ENCODE results near the gene FAM120A. TPM values are rescaled to one million over a fixed set of nuclear protein-coding genes. Genes with fewer than 3 reads are reported as not detected.

Gene FAM120A
- total RNA-seq, 5 donors from 2014 or later (not counting 1 experiment from before 2014, with no cell fraction given), result 76.0 to 96.3 (median 93.5) TPM

DNA sequence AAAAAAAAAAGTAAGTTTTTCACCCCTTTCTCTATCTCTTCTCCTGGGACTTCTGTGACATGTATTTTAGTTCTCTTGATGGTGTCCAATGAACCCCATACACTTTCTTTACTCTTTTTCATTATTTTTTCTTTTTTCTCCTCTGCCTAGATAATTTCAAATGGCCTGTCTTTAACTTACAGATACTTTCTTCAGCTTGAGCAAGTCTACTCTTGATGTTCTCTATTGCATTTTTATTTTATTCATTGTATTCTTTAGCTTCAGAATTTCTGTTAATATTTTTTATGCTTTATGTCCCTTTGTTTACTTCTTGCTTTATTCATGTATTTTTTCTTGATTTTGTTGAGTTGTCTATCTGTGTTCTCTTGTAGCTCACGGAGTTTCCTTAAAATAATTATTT lies 32.5 kb upstream of the FAM120A start:
- Mint-ChIP-seq H3K36me3 (peaks cover 8% of the 10 kb centered on the region), H3K9me3 (peaks cover 0 to 13% (median 7%) of the 10 kb centered on the region in 3 donors), H3K27me3 (peaks cover 5 to 22% of the 10 kb centered on the region in 2 donors), H3K27ac (no peak overlapping the region), H3K4me3 (no peak overlapping the region), H3K4me1 (no peaks in the 10 kb centered on the region)
- Histone ChIP-seq H3K4me3 (ENCODE audit: control insufficient read depth in 1 of 2, extremely low read depth in 1 of 2, low read length in 1 of 2) (no peak overlapping the region), H3K36me3 (ENCODE audit: control insufficient read depth in 2 of 2, extremely low read depth in 1 of 2, insufficient read depth in 1 of 2, low read length in 1 of 2) (no peaks in the 10 kb centered on the region), H3K27ac (ENCODE audit: low read length) (no peak overlapping the region), H3K9me3 (no peaks in the 10 kb centered on the region), H3K27me3 (replicated peaks in 1 of 2; ENCODE audit: control insufficient read depth in 2 of 2, extremely low read depth in 1 of 2, insufficient read depth in 2 of 2, low read length in 1 of 2) (peaks cover 0 to 17% of the 10 kb centered on the region in 2 experiments), H3K4me1 (ENCODE audit: control insufficient read depth in 1 of 2, extremely low read depth in 1 of 2, insufficient read depth in 2 of 2, low read length in 2 of 2) (no peaks in the 10 kb centered on the region)
- DNase-seq, result no peak
- WGBS (ENCODE audit: insufficient coverage), result no CpG with 5 or more reads among the region's 1 CpG
- ChIA-PET CTCF (interaction anchor here in 1 of 2 donors (0.6 kb wide), 1 partner anchor 11 kb away, joined by 3 read pairs; no protein-coding TSS in a partner anchor), POLR2A (no interaction called here)
- no peak for ATAC-seq (replicated peaks in 1 of 4)

DNA sequence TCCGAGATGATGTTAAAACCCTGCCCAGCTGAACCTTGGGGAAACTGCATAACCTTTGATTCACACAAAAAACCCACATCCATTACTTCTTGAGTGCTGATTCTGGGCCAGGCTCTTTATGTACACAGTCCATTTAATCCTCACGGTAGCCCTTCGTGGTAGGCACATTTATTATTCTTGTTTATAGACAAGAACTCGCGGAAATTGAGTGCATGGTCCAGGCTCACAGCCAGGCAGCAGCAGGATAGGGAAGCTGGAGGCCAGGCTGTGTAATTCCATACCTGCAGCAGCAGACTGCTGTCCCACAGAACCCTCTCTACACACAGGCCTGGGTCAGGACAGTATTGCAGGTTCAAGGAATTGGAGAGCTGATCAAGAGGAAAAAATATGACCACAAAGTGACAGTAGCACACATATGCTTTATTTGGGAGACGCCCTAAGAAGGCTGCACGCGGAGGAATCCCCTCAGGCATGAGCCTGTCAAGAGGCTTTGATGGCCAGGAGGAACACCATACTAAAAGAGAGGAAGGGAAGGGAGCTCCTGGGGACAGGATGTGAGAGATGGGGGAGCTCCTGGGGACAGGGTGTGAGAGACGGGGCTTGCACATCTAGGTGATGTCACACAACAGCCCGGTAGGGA lies 28.4 kb upstream of the FAM120A start:
- H3K27me3 ChIP-seq (replicated peaks in 1 of 2; ENCODE audit: control insufficient read depth in 2 of 2, extremely low read depth in 1 of 2, insufficient read depth in 2 of 2, low read length in 1 of 2), result peaks cover 0 to 6% of the 10 kb centered on the region in 2 experiments
- CTCF ChIA-PET, result no interaction called here
- no peaks in the 10 kb centered on the region for H3K4me1 Mint-ChIP-seq
- H3K27ac ChIP-seq (ENCODE audit: low read length), result no peak overlapping the region
- ATAC-seq (replicated peaks in 1 of 4) (no peak), DNase-seq (no peak)
- H3K36me3 ChIP-seq (ENCODE audit: control insufficient read depth in 2 of 2, extremely low read depth in 1 of 2, insufficient read depth in 1 of 2, low read length in 1 of 2), result no peaks in the 10 kb centered on the region
- POLR2A ChIA-PET, result no interaction called here
- H3K4me3 Mint-ChIP-seq, result no peak overlapping the region
- no peak overlapping the region for H3K27ac Mint-ChIP-seq
- H3K27me3 Mint-ChIP-seq, result peaks cover 16 to 21% of the 10 kb centered on the region in 2 donors
- H3K9me3 ChIP-seq, result no peaks in the 10 kb centered on the region
- no peaks in the 10 kb centered on the region for H3K4me1 ChIP-seq (ENCODE audit: control insufficient read depth in 1 of 2, extremely low read depth in 1 of 2, insufficient read depth in 2 of 2, low read length in 2 of 2)
- WGBS (ENCODE audit: insufficient coverage), result 73% methylated on average over 5 of the region's 10 CpGs
- no peak overlapping the region for H3K4me3 ChIP-seq (ENCODE audit: control insufficient read depth in 1 of 2, extremely low read depth in 1 of 2, low read length in 1 of 2)
- H3K9me3 Mint-ChIP-seq, result peaks cover 0 to 7% (median 7%) of the 10 kb centered on the region in 3 donors
- H3K36me3 Mint-ChIP-seq, result peaks cover 4% of the 10 kb centered on the region

DNA sequence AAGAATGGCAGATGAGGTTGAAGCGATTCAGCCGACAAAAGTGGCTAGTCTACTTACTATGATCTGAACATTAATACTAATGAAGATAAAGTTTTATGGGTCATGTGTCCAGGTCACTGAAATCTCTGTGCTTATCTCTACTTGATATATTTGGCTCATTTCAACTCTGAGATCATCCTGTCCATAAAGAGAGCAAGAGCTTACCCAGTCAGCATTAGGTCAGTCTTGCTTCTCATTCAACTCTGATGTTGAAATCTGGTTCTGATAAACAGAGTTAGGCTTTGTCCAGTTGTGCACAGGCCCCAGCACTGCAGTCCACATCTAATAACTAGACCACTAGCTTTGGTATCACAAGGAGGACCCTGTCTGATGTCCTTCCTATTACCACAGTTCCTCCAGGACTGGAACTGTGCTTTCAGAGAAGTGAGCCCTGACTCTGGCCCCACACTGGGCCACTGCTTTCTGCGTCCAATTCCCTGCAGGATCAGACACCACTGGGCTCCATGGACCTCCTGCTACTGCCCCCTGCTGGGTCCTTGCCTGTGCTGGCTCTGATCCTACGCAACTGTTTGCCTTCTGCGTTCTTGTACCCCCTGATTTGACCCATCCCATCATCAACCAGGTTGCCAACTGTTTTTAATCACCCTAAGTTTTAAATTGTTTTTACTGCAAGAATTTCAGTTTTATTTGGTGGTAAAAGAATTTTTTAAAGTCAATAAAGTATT lies 23.7 kb upstream of the FAM120A start:
- Mint-ChIP-seq H3K4me1 (no peaks in the 10 kb centered on the region), H3K27me3 (peaks cover 16 to 21% of the 10 kb centered on the region in 2 donors), H3K36me3 (no peaks in the 10 kb centered on the region), H3K9me3 (no peaks in the 10 kb centered on the region), H3K4me3 (no peak overlapping the region), H3K27ac (no peak overlapping the region)
- no peaks in the 10 kb centered on the region for H3K36me3 ChIP-seq (ENCODE audit: control insufficient read depth in 2 of 2, extremely low read depth in 1 of 2, insufficient read depth in 1 of 2, low read length in 1 of 2)
- POLR2A ChIA-PET, result no interaction called here
- peaks cover 0 to 10% of the 10 kb centered on the region in 2 experiments for H3K27me3 ChIP-seq (replicated peaks in 1 of 2; ENCODE audit: control insufficient read depth in 2 of 2, extremely low read depth in 1 of 2, insufficient read depth in 2 of 2, low read length in 1 of 2)
- H3K27ac ChIP-seq (ENCODE audit: low read length), result no peak overlapping the region
- 64% methylated on average over 1 of the region's 5 CpGs for WGBS (ENCODE audit: insufficient coverage)
- H3K9me3 ChIP-seq, result no peaks in the 10 kb centered on the region
- CTCF ChIA-PET, result no interaction called here
- no peak overlapping the region for H3K4me3 ChIP-seq (ENCODE audit: control insufficient read depth in 1 of 2, extremely low read depth in 1 of 2, low read length in 1 of 2)
- H3K4me1 ChIP-seq (ENCODE audit: control insufficient read depth in 1 of 2, extremely low read depth in 1 of 2, insufficient read depth in 2 of 2, low read length in 2 of 2), result peaks cover 0 to 3% of the 10 kb centered on the region in 2 experiments
- ATAC-seq (replicated peaks in 1 of 4) (no peak), DNase-seq (no peak)

DNA sequence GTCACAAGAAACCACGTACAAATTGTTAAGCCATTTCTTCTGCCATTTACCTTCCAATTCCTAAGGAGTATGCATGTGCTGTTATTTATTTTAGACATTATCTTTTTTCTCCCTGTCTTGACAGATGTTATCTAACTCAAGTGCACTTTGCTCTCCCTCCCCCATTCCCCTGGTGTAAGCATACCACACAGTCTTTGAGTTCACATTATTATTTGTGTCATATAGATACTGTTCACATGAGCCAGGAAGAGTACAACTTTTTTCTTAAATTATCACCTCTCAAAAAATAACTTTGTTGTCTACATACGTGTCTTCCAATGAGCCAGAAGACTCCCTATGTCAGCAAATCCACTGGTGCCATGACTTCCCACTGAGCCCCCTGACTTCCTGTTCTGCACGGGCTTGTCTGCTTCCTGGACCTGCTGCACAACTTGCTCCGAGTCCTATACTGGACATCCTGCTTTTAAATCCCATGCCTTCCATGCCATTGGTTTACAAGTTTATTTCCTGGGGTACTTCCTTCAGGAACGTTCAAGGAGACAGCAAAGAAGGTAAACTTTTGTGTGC lies 19.9 kb upstream of the FAM120A start:
- peaks cover 0 to 2% of the 10 kb centered on the region in 2 donors for H3K36me3 ChIP-seq (ENCODE audit: control insufficient read depth in 2 of 2, extremely low read depth in 1 of 2, insufficient read depth in 1 of 2, low read length in 1 of 2)
- Mint-ChIP-seq H3K27ac (no peak overlapping the region), H3K27me3 (peaks cover 8 to 13% of the 10 kb centered on the region in 2 donors), H3K9me3 (no peaks in the 10 kb centered on the region), H3K4me1 (no peaks in the 10 kb centered on the region), H3K36me3 (peaks cover 5% of the 10 kb centered on the region), H3K4me3 (no peak overlapping the region)
- no peak overlapping the region for H3K4me3 ChIP-seq (ENCODE audit: control insufficient read depth in 1 of 2, extremely low read depth in 1 of 2, low read length in 1 of 2)
- H3K4me1 ChIP-seq (ENCODE audit: control insufficient read depth in 1 of 2, extremely low read depth in 1 of 2, insufficient read depth in 2 of 2, low read length in 2 of 2), result peaks cover 0 to 3% of the 10 kb centered on the region in 2 experiments
- H3K27me3 ChIP-seq (replicated peaks in 1 of 2; ENCODE audit: control insufficient read depth in 2 of 2, extremely low read depth in 1 of 2, insufficient read depth in 2 of 2, low read length in 1 of 2), result peaks cover 0 to 10% of the 10 kb centered on the region in 2 experiments
- POLR2A ChIA-PET, result no interaction called here
- no peak overlapping the region for H3K27ac ChIP-seq (ENCODE audit: low read length)
- 36% methylated on average over 4 of the region's 5 CpGs for WGBS (ENCODE audit: insufficient coverage)
- CTCF ChIA-PET, result no interaction called here
- H3K9me3 ChIP-seq, result no peaks in the 10 kb centered on the region
- DNase-seq (no peak), ATAC-seq (replicated peaks in 1 of 4) (no peak)

DNA sequence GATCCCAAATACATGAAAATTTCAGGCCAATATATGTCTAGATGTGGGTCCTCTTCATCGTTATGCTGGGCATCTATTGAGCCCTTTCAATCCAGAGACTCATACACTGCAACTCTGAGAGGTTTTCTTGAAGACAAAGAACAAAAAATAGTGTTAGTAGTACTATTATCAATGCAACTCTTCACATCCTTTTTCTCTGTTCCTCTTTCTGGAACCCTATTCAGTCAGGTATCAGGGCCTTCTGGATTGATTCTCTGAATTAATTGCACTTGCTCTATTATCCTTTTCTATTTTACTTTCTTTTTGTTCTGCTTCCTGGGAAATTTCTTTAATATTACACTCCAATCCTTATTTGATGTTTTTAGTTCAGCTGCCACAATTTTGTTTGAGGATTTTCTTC lies 18.5 kb upstream of the FAM120A start:
- Histone ChIP-seq H3K9me3 (no peaks in the 10 kb centered on the region), H3K4me1 (ENCODE audit: control insufficient read depth in 1 of 2, extremely low read depth in 1 of 2, insufficient read depth in 2 of 2, low read length in 2 of 2) (peaks cover 0 to 3% of the 10 kb centered on the region in 2 experiments), H3K27me3 (replicated peaks in 1 of 2; ENCODE audit: control insufficient read depth in 2 of 2, extremely low read depth in 1 of 2, insufficient read depth in 2 of 2, low read length in 1 of 2) (peaks cover 0 to 10% of the 10 kb centered on the region in 2 experiments), H3K36me3 (ENCODE audit: control insufficient read depth in 2 of 2, extremely low read depth in 1 of 2, insufficient read depth in 1 of 2, low read length in 1 of 2) (peaks cover 0 to 2% of the 10 kb centered on the region in 2 donors), H3K4me3 (ENCODE audit: control insufficient read depth in 1 of 2, extremely low read depth in 1 of 2, low read length in 1 of 2) (no peak overlapping the region), H3K27ac (ENCODE audit: low read length) (no peak overlapping the region)
- no CpG with 5 or more reads among the region's 1 CpG for WGBS (ENCODE audit: insufficient coverage)
- no peaks in the 10 kb centered on the region for H3K9me3 Mint-ChIP-seq
- ChIA-PET POLR2A (interaction anchor here in 1 of 2 donors (0.7 kb wide), 1 partner anchor 600 kb away, joined by 3 read pairs; no protein-coding TSS in a partner anchor), CTCF (no interaction called here)
- DNase-seq (no peak), ATAC-seq (replicated peaks in 1 of 4) (no peak)
- no peaks in the 10 kb centered on the region for H3K4me1 Mint-ChIP-seq
- H3K27ac Mint-ChIP-seq, result no peak overlapping the region
- H3K36me3 Mint-ChIP-seq, result peaks cover 10% of the 10 kb centered on the region
- peaks cover 0 to 9% of the 10 kb centered on the region in 2 donors for H3K27me3 Mint-ChIP-seq
- H3K4me3 Mint-ChIP-seq, result no peak overlapping the region

DNA sequence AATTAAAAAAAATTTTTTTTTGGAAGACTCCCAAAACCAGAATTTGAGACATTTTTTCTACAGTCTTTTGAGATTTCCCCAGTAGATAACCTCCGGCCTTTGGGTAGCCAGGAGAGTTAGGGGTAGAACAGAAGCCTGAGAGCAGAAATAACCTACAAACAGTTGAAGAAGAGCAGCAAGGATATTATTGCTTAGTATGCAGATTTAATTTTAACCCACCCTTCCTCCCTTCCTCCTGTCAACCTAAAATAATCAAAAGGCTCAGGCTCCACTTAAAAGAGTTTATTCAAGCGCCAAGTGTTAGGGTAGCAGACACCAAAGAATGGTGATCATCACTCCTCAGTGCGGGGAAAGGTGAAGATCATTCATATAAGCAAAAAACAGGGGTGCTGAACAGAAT lies 17.4 kb upstream of the FAM120A start:
- Mint-ChIP-seq H3K4me1 (no peaks in the 10 kb centered on the region), H3K36me3 (peaks cover 15% of the 10 kb centered on the region), H3K27me3 (peaks cover 0 to 5% of the 10 kb centered on the region in 2 donors), H3K4me3 (no peak overlapping the region), H3K9me3 (no peaks in the 10 kb centered on the region), H3K27ac (no peak overlapping the region)
- no peak for DNase-seq
- Histone ChIP-seq H3K27ac (ENCODE audit: low read length) (no peak overlapping the region), H3K27me3 (replicated peaks in 1 of 2; ENCODE audit: control insufficient read depth in 2 of 2, extremely low read depth in 1 of 2, insufficient read depth in 2 of 2, low read length in 1 of 2) (peaks cover 0 to 9% of the 10 kb centered on the region in 2 experiments), H3K9me3 (no peaks in the 10 kb centered on the region), H3K4me3 (ENCODE audit: control insufficient read depth in 1 of 2, extremely low read depth in 1 of 2, low read length in 1 of 2) (no peak overlapping the region), H3K36me3 (ENCODE audit: control insufficient read depth in 2 of 2, extremely low read depth in 1 of 2, insufficient read depth in 1 of 2, low read length in 1 of 2) (peaks cover 0 to 2% of the 10 kb centered on the region in 2 donors), H3K4me1 (ENCODE audit: control insufficient read depth in 1 of 2, extremely low read depth in 1 of 2, insufficient read depth in 2 of 2, low read length in 2 of 2) (peaks cover 0 to 3% of the 10 kb centered on the region in 2 experiments)
- POLR2A ChIA-PET, result no interaction called here
- CTCF ChIA-PET, result no interaction called here
- WGBS (ENCODE audit: insufficient coverage), result 100% methylated on average over 2 of the region's 3 CpGs
- no peak for ATAC-seq (replicated peaks in 1 of 4)

Data from T-cell (primary cell).